Breast epithelium (tissue), 4 donors: ENCODE results near the gene DHRS11. TPM values are rescaled to one million over a fixed set of nuclear protein-coding genes. Genes with fewer than 3 reads are reported as not detected.

ENCODE experiments used
- DNase-seq, 2 donors: peaks; one replicate each; pipeline ENCODE4 v3.0.0-alpha.2; 2019; ENCODE audit warnings: low spot score in 2 of 2
- H3K27ac ChIP-seq, 2 donors: fragments of 200-600 bp; sonication (generic) in 1 of 2; one replicate each; pipeline ENCODE4 v1.5.1; 2016 to 2019; ENCODE audit warnings: mild to moderate bottlenecking in 1 of 2
- H3K27me3 ChIP-seq, 2 donors: fragments of 200-600 bp; sonication (generic) in 1 of 2; one replicate each; pipeline versions ENCODE4 v1.5.1 to v1.6.0; 2017 to 2019; ENCODE audit warnings: control low read depth in 1 of 2, mild to moderate bottlenecking in 1 of 2
- H3K36me3 ChIP-seq: fragments of 200-600 bp; one replicate; pipeline ENCODE4 v1.5.1; 2019
- H3K4me1 ChIP-seq, 2 donors: fragments of 200-600 bp; sonication (generic); one replicate each; pipeline ENCODE4 v1.5.1; 2016 to 2019; ENCODE audit warnings: control low read depth in 1 of 2
- H3K4me3 ChIP-seq, 3 donors: fragments of 200-600 bp; sonication (generic); 1 replicate in 2 of 3; 2 replicates in 1 of 3; pipeline ENCODE4 v1.5.1; 2016 to 2019; ENCODE audit warnings: mild to moderate bottlenecking in 3 of 3, moderate library complexity in 2 of 3
- H3K9me3 ChIP-seq, 2 donors: fragments of 200-600 bp; sonication (generic) in 1 of 2; one replicate each; pipeline ENCODE4 v1.5.1; 2016 to 2019; ENCODE audit warnings: control low read depth in 1 of 2
- POLR2A ChIP-seq: fragments of 450-650 bp; IDR thresholded peaks from one replicate; pipeline ENCODE4 v1.6.1; 2016; ENCODE audit warnings: antibody characterized with exemption, mild to moderate bottlenecking, moderate library complexity
- POLR2AphosphoS5 ChIP-seq, 3 donors: sonication (generic); formaldehyde crosslinking; IDR thresholded peaks; one replicate each; pipeline ENCODE4 v1.6.1; 2017; ENCODE audit warnings: antibody characterized with exemption in 3 of 3
- intact Hi-C: fragments of 100-400 bp; cut with DNase I; formaldehyde crosslinking; loops from one replicate; pipeline ENCODE4 v1.15.1; 2023; ENCODE audit warnings: low total_unique reads
- total RNA-seq, 3 donors: library from RNA; depleted of rRNA; stranded (reverse); fragments of >200 nt; gene quantifications; one replicate each; pipeline ENCODE4 v1.1.0, GENCODE V29; 2016
- TF ChIP-seq, protein P1 (sequence below), 3 donors: fragments of 450-650 bp; IDR thresholded peaks; one replicate each; pipeline ENCODE4 v1.5.1; 2016 to 2017; ENCODE audit warnings: antibody characterized with exemption in 3 of 3, mild to moderate bottlenecking in 3 of 3, moderate library complexity in 3 of 3

The DHRS11 gene
- total RNA-seq, 3 donors from 2014 or later: 11.4 to 14.1 (median 11.5) TPM

DNA sequence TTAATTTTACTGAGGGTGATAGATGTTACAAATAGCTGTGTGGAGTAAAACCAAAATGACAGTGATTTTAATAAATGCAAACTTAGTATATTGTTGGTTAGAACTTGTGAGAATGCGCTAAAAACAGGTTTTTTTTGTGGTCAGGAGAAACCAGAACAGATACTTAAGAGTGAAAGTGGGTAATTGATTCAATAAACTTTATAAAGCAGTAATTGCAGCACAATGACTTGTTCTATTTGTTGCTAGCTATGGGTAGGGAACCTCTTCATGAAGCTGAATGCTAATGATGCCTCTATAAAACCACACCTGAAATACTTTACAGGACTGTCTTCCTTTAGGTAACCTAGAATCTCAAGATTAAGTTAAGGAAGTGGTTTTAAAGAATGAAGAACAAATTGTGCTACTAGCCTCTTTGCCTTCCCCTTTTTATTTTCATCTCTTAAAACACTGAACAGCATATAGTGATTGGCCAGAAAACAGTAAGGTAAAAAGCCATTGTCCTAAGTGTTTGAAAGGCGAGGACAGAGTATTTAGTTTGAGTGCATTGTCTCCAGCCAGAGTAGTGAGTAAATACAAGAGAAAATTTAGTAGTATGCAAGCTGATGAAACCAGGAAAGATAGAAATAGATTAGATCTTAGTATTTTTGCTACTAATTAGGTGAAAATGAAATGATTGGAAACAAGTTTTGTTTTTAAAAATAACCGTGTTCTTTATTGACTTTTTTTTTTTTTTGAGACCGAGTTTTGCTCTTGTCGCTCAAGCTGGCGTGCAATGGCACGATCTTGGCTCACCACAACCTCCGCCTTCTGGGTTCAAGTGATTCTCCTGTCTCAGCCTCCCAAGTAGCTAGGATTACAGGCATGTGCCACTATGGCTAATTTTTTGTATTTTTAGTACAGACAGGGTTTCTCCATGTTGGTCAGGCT lies 40.9 kb upstream of the DHRS11 start:
- Histone ChIP-seq H3K27ac (no peak overlapping the region), H3K4me3 (no peak overlapping the region), H3K27me3 (no peaks in the 10 kb centered on the region), H3K9me3 (no peaks in the 10 kb centered on the region), H3K36me3 (no peaks in the 10 kb centered on the region), H3K4me1 (peaks cover 0 to 20% of the 10 kb centered on the region in 2 donors)
- TF ChIP-seq POLR2AphosphoS5 (IDR thresholded peaks at IDR 0.05) (no peak), POLR2A (no peak)
- TF ChIP-seq, protein P1, sequence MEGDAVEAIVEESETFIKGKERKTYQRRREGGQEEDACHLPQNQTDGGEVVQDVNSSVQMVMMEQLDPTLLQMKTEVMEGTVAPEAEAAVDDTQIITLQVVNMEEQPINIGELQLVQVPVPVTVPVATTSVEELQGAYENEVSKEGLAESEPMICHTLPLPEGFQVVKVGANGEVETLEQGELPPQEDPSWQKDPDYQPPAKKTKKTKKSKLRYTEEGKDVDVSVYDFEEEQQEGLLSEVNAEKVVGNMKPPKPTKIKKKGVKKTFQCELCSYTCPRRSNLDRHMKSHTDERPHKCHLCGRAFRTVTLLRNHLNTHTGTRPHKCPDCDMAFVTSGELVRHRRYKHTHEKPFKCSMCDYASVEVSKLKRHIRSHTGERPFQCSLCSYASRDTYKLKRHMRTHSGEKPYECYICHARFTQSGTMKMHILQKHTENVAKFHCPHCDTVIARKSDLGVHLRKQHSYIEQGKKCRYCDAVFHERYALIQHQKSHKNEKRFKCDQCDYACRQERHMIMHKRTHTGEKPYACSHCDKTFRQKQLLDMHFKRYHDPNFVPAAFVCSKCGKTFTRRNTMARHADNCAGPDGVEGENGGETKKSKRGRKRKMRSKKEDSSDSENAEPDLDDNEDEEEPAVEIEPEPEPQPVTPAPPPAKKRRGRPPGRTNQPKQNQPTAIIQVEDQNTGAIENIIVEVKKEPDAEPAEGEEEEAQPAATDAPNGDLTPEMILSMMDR (IDR thresholded peaks at IDR 0.05): no peak
- no peak for DNase-seq
- intact Hi-C loops: no loop called here

GRCh38 chr17:36553459-36553858 lies 38.2 kb upstream of the DHRS11 start:
- no peaks in the 10 kb centered on the region for H3K9me3 ChIP-seq
- H3K4me3 ChIP-seq: no peak overlapping the region
- no peaks in the 10 kb centered on the region for H3K36me3 ChIP-seq
- intact Hi-C loops: no loop called here
- no peaks in the 10 kb centered on the region for H3K4me1 ChIP-seq
- H3K27me3 ChIP-seq: no peaks in the 10 kb centered on the region
- DNase-seq: no peak
- TF ChIP-seq POLR2A (no peak), POLR2AphosphoS5 (IDR thresholded peaks at IDR 0.05) (no peak)
- TF ChIP-seq, protein P1 (IDR thresholded peaks at IDR 0.05): no peak
- H3K27ac ChIP-seq: no peak overlapping the region

GRCh38 chr17:36566081-36566480 lies 25.6 kb upstream of the DHRS11 start:
- H3K9me3 ChIP-seq: no peaks in the 10 kb centered on the region
- H3K4me3 ChIP-seq: no peak overlapping the region
- no peaks in the 10 kb centered on the region for H3K27me3 ChIP-seq
- no peak for DNase-seq
- H3K4me1 ChIP-seq: no peaks in the 10 kb centered on the region
- no peak for TF ChIP-seq POLR2A
- no peaks in the 10 kb centered on the region for H3K36me3 ChIP-seq
- no peak overlapping the region for H3K27ac ChIP-seq
- intact Hi-C loops: no loop called here

DNA sequence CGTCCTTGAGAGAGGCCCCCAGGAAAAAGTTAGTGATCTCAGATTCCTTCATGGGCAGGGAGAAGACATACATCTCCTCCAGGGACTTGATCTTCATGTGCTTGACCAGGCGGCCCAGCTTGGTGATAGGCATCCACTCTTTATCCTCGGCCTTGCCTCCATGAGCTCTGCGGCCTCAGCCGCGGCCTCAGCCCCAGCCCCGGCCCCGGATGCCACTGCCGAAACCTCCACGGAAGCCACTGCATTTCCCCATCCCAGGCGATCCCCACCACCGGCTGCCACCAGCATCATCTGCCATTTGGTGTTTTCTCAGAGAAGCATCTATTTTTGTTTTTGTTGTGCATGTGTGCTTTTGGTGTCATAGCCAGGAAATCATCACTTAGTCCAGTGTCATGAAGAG lies 16.7 kb upstream of the DHRS11 start:
- Histone ChIP-seq H3K4me1 (no peaks in the 10 kb centered on the region), H3K27ac (no peak overlapping the region), H3K36me3 (no peaks in the 10 kb centered on the region), H3K27me3 (no peaks in the 10 kb centered on the region), H3K9me3 (no peaks in the 10 kb centered on the region), H3K4me3 (no peak overlapping the region)
- TF ChIP-seq POLR2AphosphoS5 (IDR thresholded peaks at IDR 0.05): no peak
- TF ChIP-seq, protein P1 (IDR thresholded peaks at IDR 0.05): no peak
- TF ChIP-seq POLR2A: no peak
- intact Hi-C loops: no loop called here
- no peak for DNase-seq

DNA sequence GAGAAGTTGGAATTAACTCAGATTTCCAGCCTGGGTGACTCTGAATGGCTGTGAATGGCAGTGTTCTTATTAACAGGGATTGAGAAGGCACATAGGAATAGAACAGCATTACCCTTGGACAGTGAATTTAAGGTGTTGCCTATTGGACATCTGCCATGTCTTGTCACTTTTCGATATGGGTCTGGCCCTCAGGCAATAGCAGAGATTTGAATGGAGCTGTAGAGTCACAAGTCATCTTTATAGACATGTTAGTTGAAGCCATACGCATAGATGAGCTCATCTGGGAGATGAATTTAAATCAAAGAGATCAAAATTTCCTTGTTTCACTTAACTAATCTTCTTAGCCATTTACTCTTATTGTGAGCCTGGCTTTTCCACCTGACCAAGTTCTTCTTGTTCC lies 14.9 kb upstream of the DHRS11 start:
- DNase-seq: no peak
- Histone ChIP-seq H3K27ac (no peak overlapping the region), H3K27me3 (no peaks in the 10 kb centered on the region), H3K4me3 (no peak overlapping the region), H3K9me3 (no peaks in the 10 kb centered on the region), H3K36me3 (no peaks in the 10 kb centered on the region), H3K4me1 (no peaks in the 10 kb centered on the region)
- intact Hi-C loops: no loop called here
- TF ChIP-seq POLR2AphosphoS5 (IDR thresholded peaks at IDR 0.05) (no peak), POLR2A (no peak)
- TF ChIP-seq, protein P1 (IDR thresholded peaks at IDR 0.05): no peak
